Liver (tissue), 3 donors: ENCODE measurements around the gene MSL1.

ENCODE experiments used
- EGR1 ChIP-seq, 2 donors: IDR thresholded peaks; 2 replicates each; pipeline ENCODE4 v1.6.1; 2016 to 2018; ENCODE audit warnings: antibody characterized with exemption in 2 of 2, low read depth in 2 of 2
- FOXA1 ChIP-seq: IDR thresholded peaks from 2 replicates; pipeline ENCODE4 v1.6.1; 2016; ENCODE audit warnings: antibody characterized with exemption
- FOXA2 ChIP-seq: IDR thresholded peaks from 2 replicates; pipeline ENCODE4 v1.6.1; 2016; ENCODE audit warnings: antibody characterized with exemption
- GABPA ChIP-seq, 2 donors: IDR thresholded peaks in 1 of 2; conservative IDR thresholded peaks in 1 of 2; 2 replicates each; pipeline ENCODE4 v1.6.1; 2016; ENCODE audit warnings: antibody characterized with exemption in 2 of 2, mild to moderate bottlenecking in 1 of 2, moderate library complexity in 1 of 2
- JUND ChIP-seq, 2 donors: IDR thresholded peaks; 2 replicates each; pipeline ENCODE4 v1.6.1; 2016; ENCODE audit warnings: antibody characterized with exemption in 2 of 2
- MAX ChIP-seq: IDR thresholded peaks from 2 replicates; pipeline ENCODE4 v1.6.1; 2016; ENCODE audit warnings: antibody characterized with exemption
- RAD21 ChIP-seq, 2 donors: IDR thresholded peaks; 2 replicates each; pipeline ENCODE4 v1.6.1; 2016; ENCODE audit warnings: antibody characterized with exemption in 2 of 2, mild to moderate bottlenecking in 2 of 2
- REST ChIP-seq: IDR thresholded peaks from 2 replicates; pipeline ENCODE4 v1.6.1; 2016; ENCODE audit warnings: antibody characterized with exemption, mild to moderate bottlenecking
- SP1 ChIP-seq: IDR thresholded peaks from 2 replicates; pipeline ENCODE4 v1.6.1; 2018; ENCODE audit warnings: antibody characterized with exemption, mild to moderate bottlenecking
- ZBTB33 ChIP-seq: IDR thresholded peaks from 2 replicates; pipeline ENCODE4 v1.6.1; 2016; ENCODE audit warnings: antibody characterized with exemption
- TF ChIP-seq, protein P1 (sequence below): fragments of 150-350 bp; IDR thresholded peaks from 2 replicates; pipeline ENCODE4 v1.5.1; 2017; ENCODE audit warnings: improper control_type of control experiment, low read depth, low read length; ENCODE audit not compliant: missing input control
- TF ChIP-seq, protein P2 (sequence below): IDR thresholded peaks from 2 replicates; pipeline ENCODE4 v1.6.1; 2016; ENCODE audit warnings: antibody characterized with exemption
- donor health status: healthy.
- donor health status: healthy.

GRCh38 chr17:40168262-40168832 is 46.6 kb downstream of the MSL1 start:
- TF ChIP-seq, protein P1, sequence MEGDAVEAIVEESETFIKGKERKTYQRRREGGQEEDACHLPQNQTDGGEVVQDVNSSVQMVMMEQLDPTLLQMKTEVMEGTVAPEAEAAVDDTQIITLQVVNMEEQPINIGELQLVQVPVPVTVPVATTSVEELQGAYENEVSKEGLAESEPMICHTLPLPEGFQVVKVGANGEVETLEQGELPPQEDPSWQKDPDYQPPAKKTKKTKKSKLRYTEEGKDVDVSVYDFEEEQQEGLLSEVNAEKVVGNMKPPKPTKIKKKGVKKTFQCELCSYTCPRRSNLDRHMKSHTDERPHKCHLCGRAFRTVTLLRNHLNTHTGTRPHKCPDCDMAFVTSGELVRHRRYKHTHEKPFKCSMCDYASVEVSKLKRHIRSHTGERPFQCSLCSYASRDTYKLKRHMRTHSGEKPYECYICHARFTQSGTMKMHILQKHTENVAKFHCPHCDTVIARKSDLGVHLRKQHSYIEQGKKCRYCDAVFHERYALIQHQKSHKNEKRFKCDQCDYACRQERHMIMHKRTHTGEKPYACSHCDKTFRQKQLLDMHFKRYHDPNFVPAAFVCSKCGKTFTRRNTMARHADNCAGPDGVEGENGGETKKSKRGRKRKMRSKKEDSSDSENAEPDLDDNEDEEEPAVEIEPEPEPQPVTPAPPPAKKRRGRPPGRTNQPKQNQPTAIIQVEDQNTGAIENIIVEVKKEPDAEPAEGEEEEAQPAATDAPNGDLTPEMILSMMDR: peak; percentile 82
- no peak for TF ChIP-seq SP1
- TF ChIP-seq, protein P2, sequence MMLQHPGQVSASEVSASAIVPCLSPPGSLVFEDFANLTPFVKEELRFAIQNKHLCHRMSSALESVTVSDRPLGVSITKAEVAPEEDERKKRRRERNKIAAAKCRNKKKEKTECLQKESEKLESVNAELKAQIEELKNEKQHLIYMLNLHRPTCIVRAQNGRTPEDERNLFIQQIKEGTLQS: no peak
- peak; percentile 91 to 95 for TF ChIP-seq RAD21 (IDR thresholded peaks at IDR 0.05)
- no peak for TF ChIP-seq REST
- TF ChIP-seq MAX: no peak
- TF ChIP-seq GABPA (IDR thresholded peaks at IDR 0.05 in 1 of 2, conservative IDR thresholded peaks at IDR 0.05 in 1 of 2): no peak
- no peak for TF ChIP-seq EGR1 (IDR thresholded peaks at IDR 0.05; ENCODE audit: low read depth in 2 of 2)
- TF ChIP-seq JUND (IDR thresholded peaks at IDR 0.05): no peak
- no peak for TF ChIP-seq ZBTB33
- no peak for TF ChIP-seq FOXA2
- no peak for TF ChIP-seq FOXA1
